VCaP (cell line): ENCODE results near the gene ZBTB47.

Experiments
- H3K27ac ChIP-seq: fragments of 450-650 bp; 2 replicates; pipeline ENCODE4 v1.5.1; 2017
- CTCF ChIP-seq: fragments of 450-650 bp; conservative IDR thresholded peaks from 2 replicates; pipeline ENCODE4 v1.5.1; 2017; ENCODE audit warnings: mild to moderate bottlenecking, moderate library complexity

ZBTB47 gene

GRCh38 chr3:42686832-42687650 is 33.5 kb downstream of the ZBTB47 start:
- TF ChIP-seq CTCF = no peak
- no peak overlapping the region for H3K27ac ChIP-seq

- TF ChIP-seq CTCF = no peak
- H3K27ac ChIP-seq = no peak overlapping the region
These were observed 34.5 kb downstream of the ZBTB47 start for GRCh38 chr3:42688016-42688415.

- no peak overlapping the region for H3K27ac ChIP-seq
- TF ChIP-seq CTCF = no peak
These were observed 35.3 kb downstream of the ZBTB47 start for GRCh38 chr3:42688487-42689420.

- H3K27ac ChIP-seq = no peak overlapping the region
- TF ChIP-seq CTCF = no peak
These were observed 36.0 kb downstream of the ZBTB47 start for GRCh38 chr3:42689421-42690014.

DNA sequence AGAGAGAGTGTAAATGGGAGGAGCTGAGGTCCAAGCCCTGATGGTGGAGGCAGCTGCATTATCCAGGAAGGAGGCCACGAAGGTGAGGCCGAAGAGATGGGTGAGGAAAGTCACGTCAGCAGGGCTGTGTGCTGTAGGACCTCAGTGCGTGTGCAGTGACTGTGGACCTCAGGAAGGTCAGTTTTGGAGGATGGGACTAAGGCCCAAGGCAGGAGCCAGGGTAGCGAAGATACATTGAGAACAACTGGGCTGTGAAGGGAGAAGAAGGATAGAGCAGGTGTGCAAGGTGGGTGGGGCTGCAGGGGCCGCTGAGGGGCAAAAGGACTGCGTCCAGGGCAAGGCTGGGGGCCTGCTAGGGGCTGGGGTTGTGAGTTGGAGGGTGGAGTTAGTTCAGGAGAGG is 36.7 kb downstream of the ZBTB47 start:
- no peak overlapping the region for H3K27ac ChIP-seq
- TF ChIP-seq CTCF = no peak

GRCh38 chr3:42690766-42691680 is 37.5 kb downstream of the ZBTB47 start:
- H3K27ac ChIP-seq = no peak overlapping the region
- TF ChIP-seq CTCF = no peak
